Measurements from ENCODE around the gene HIP1. TPM values are rescaled to one million over a fixed set of nuclear protein-coding genes. Genes with fewer than 3 reads are reported as not detected.
"Not testable (repeated sequence)": the region's sequence is repeated elsewhere in the genome, so short reads cannot be mapped to it uniquely, and the experiment has no call there.

HIP1 gene
- total RNA-seq, 2 donors from 2014 or later = 9.8 to 40.8 TPM

DNA sequence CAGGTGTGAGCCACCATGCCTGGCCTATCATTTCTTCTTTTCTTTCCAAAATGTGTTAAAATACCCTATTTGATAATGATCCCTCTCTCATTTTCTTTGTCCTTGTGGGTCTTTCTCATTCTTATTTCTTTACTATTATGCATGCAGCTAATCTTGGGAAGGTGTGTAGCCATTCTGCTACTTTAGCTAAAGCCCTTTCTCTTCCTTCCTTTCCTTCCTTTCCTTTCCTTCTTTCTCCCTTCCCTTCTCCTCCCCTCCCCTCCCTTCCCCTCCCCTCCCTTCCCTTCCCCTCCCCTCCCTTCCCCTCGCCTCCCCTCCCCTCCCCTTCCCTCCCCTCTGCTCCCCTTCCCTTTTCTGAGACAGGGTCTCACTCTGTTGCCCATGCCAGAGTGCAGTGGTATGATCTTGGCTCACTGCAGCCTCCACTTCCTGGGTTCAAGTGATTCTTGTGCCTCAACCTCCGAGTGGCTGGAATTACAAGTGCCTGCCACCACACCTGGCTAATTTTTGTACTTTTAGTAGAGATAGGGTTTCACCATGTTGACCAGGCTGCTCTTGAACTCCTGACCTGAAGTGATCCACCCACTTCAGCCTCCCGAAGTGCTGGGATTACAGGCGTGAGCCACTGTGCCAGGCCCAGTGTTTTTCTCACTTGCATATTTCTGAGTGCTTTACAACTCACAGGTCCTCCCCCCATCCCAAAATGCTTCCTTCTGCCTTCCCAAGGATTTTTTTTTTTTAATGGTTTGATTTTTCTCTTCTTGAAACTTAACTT lies 42.3 kb downstream of the HIP1 start:
- Histone ChIP-seq H3K27ac (no peak overlapping the region), H3K4me1 (replicated peaks) (no peaks in the 10 kb centered on the region), H3K27me3 (replicated peaks; ENCODE audit: insufficient read depth) (no peaks in the 10 kb centered on the region), H3K36me3 (no peaks in the 10 kb centered on the region), H3K4me3 (no peak overlapping the region), H3K9me3 (no peaks in the 10 kb centered on the region)
- intact Hi-C loops (cut with DNase I) = no loop called here
- TF ChIP-seq POLR2A (IDR thresholded peaks at IDR 0.05) (no peak), POLR2AphosphoS5 (IDR thresholded peaks at IDR 0.05) (no peak)
- TF ChIP-seq, protein P1, sequence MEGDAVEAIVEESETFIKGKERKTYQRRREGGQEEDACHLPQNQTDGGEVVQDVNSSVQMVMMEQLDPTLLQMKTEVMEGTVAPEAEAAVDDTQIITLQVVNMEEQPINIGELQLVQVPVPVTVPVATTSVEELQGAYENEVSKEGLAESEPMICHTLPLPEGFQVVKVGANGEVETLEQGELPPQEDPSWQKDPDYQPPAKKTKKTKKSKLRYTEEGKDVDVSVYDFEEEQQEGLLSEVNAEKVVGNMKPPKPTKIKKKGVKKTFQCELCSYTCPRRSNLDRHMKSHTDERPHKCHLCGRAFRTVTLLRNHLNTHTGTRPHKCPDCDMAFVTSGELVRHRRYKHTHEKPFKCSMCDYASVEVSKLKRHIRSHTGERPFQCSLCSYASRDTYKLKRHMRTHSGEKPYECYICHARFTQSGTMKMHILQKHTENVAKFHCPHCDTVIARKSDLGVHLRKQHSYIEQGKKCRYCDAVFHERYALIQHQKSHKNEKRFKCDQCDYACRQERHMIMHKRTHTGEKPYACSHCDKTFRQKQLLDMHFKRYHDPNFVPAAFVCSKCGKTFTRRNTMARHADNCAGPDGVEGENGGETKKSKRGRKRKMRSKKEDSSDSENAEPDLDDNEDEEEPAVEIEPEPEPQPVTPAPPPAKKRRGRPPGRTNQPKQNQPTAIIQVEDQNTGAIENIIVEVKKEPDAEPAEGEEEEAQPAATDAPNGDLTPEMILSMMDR (IDR thresholded peaks at IDR 0.05) = no peak
- DNase-seq (ENCODE audit: low spot score) = no peak
- WGBS = 83% methylated on average over 4 of the region's 4 CpGs

DNA sequence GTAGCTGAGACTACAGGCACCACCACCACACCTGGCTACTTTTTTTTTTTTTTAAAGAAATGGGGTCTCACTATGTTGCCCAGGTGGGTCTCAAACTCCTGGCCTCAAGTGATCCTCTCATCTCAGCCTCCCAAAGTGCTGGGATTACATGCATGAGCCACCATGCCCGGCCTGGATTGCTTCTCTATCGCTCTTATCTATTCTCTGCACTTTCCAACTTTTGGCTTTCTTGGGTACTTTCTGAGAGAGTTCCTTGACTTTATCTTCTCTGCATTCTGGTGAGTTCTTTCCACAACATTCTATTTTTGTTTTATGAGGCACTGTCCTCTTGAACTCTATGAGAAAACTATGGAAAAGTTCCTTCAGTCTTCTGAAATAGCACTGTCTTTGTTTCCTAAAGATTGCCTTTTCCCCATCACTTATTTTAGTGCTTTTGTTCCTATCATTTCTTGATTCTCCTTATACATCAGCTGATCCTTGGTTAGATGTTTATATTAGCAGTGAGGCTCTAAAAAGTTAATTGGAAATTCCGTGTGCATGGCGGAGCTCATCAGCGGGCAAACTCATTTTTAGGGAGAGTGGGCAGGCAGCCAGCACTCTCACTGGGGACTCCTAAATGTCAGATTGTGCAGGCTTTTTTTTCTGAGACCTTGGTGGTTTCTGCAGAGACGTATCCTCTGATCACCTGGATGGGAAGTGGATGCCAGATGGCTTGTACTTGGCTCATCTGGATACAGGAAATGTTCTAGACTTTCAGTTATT lies 43.9 kb downstream of the HIP1 start:
- Histone ChIP-seq H3K27ac (no peak overlapping the region), H3K27me3 (replicated peaks; ENCODE audit: insufficient read depth) (no peaks in the 10 kb centered on the region), H3K9me3 (no peaks in the 10 kb centered on the region), H3K4me3 (no peak overlapping the region), H3K36me3 (no peaks in the 10 kb centered on the region), H3K4me1 (replicated peaks) (no peaks in the 10 kb centered on the region)
- intact Hi-C loops (cut with DNase I) = no loop called here
- no peak for DNase-seq (ENCODE audit: low spot score)
- 46% methylated on average over 6 of the region's 6 CpGs for WGBS
- TF ChIP-seq POLR2A (IDR thresholded peaks at IDR 0.05) (no peak), POLR2AphosphoS5 (IDR thresholded peaks at IDR 0.05) (no peak)
- TF ChIP-seq, protein P1 (IDR thresholded peaks at IDR 0.05) = no peak

DNA sequence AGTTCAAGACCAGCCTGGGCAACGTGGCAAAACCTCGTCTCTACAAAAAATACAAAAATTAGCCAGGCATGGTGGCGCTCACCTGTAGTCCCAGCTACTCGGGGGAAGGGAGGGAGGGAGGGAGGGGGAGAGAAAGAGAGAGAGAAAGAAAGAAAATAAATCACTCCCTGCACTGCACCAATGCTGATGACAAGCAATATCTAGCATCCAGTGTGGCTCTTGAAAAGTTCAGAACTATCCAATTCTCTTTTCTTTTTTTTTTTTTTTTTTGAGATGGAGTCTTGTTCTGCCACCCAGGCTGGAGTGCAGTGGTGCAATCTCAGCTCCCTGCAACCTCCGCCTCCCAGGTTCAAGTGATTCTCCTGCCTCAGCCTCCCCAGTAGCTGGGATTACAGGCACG lies 45.1 kb downstream of the HIP1 start:
- H3K27ac ChIP-seq; H3K36me3 ChIP-seq; DNase-seq (ENCODE audit: low spot score); H3K4me1 ChIP-seq (replicated peaks); H3K9me3 ChIP-seq; H3K4me3 ChIP-seq; H3K27me3 ChIP-seq (replicated peaks; ENCODE audit: insufficient read depth); intact Hi-C loops (cut with DNase I): not testable (repeated sequence)
- 85% methylated on average over 6 of the region's 6 CpGs for WGBS

DNA sequence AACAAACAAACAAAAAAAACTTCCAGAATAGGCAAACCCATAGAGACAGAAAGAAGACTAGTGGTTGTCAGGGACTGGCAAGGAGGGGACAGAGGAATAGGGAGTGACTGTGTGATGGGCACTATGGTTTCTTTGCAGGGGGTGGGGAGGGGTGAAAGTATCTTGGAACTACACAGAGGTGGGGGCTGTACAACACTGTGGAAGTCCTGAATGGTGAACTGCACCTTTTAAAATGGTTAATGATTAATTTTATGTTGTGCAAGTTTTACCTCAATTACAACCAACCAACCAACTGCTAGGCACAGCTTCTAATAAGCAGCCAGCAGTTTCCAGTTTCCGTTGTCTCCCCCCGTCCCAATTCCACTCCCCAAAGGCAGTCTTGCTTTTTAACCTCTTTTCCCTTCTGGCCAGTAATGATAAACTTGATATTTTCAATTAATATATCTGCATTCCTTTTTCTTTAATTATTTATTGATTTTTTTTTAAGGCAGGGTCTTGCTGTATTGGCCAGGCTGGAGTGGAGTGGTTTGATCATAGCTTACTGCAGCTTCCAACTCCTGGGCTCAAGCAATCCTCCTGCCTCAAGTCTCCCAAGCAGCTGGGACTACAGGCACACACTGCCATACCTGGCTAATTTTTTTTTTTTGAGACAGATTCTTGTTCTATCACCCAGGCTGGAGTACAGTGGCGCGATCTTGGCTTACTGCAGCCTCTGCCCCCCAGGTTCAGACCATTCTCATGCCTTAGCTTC lies 46.8 kb downstream of the HIP1 start:
- Histone ChIP-seq H3K4me1 (replicated peaks) (no peaks in the 10 kb centered on the region), H3K4me3 (no peak overlapping the region), H3K36me3 (no peaks in the 10 kb centered on the region), H3K27ac (no peak overlapping the region), H3K9me3 (no peaks in the 10 kb centered on the region), H3K27me3 (replicated peaks; ENCODE audit: insufficient read depth) (no peaks in the 10 kb centered on the region)
- DNase-seq (ENCODE audit: low spot score) = no peak
- intact Hi-C loops (cut with DNase I) = no loop called here
- TF ChIP-seq, protein P1 (IDR thresholded peaks at IDR 0.05) = no peak
- TF ChIP-seq POLR2A (IDR thresholded peaks at IDR 0.05) (no peak), POLR2AphosphoS5 (IDR thresholded peaks at IDR 0.05) (no peak)
- WGBS = 68% methylated on average over 4 of the region's 4 CpGs

DNA sequence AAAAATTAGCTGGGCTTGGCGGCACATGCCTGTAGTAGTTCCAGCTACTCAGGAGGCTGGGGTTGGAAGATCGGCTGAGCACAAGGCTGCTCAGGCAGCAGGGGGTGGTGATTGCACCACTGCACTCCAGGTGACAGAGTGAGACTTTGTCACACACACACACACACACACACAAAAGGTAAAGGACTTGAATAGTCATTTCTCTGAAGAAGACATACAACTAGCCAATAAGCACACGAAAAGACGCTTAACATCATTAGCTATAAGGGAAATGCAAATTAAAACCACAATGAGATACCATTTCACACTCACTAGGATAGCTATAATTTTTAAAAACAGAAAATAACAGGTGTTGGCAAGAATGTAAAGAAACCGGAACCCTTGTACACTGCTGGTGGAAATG lies 48.6 kb downstream of the HIP1 start:
- DNase-seq (ENCODE audit: low spot score) = no peak
- no peak overlapping the region for H3K27ac ChIP-seq
- H3K4me3 ChIP-seq = no peak overlapping the region
- H3K36me3 ChIP-seq = no peaks in the 10 kb centered on the region
- H3K27me3 ChIP-seq (replicated peaks; ENCODE audit: insufficient read depth) = no peaks in the 10 kb centered on the region
- no peak for TF ChIP-seq POLR2AphosphoS5 (IDR thresholded peaks at IDR 0.05)
- TF ChIP-seq, protein P1 (IDR thresholded peaks at IDR 0.05) = no peak
- no peak for TF ChIP-seq POLR2A (IDR thresholded peaks at IDR 0.05)
- H3K4me1 ChIP-seq (replicated peaks) = no peaks in the 10 kb centered on the region
- intact Hi-C loops (cut with DNase I) = no loop called here
- WGBS = 93% methylated on average over 5 of the region's 5 CpGs
- no peaks in the 10 kb centered on the region for H3K9me3 ChIP-seq

Data from prostate gland (tissue), 2 donors.